GM19467 (cell line): ENCODE results near the gene AFAP1.
"Not testable (repeated sequence)": the region's sequence is repeated elsewhere in the genome, so short reads cannot be mapped to it uniquely, and the experiment has no call there.

Source experiments
- ATAC-seq: cut with Tn5 transposase; IDR thresholded peaks from one replicate; pipeline ENCODE4 v1.9.1; 2021; ENCODE audit warnings: mild to moderate bottlenecking, moderate library complexity; ENCODE audit not compliant: unreplicated experiment

Gene AFAP1

DNA sequence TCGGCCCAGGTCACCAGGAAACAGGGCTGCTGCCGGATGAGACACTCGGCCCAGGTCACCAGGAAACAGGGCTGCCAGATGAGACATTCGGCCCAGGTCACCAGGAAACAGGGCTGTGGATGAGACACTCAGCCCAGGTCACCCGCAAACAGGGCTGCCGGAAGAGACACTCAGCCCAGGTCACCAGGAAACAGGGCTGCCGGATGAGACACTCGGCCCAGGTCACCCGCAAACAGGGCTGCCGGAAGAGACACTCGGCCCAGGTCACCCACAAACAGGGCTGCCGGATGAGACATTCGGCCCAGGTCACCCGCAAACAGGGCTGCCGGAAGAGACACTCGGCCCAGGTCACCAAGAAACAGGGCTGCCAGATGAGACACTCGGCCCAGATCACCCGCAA, 21.5 kb downstream of the AFAP1 start:
- ATAC-seq: not testable (repeated sequence)

DNA sequence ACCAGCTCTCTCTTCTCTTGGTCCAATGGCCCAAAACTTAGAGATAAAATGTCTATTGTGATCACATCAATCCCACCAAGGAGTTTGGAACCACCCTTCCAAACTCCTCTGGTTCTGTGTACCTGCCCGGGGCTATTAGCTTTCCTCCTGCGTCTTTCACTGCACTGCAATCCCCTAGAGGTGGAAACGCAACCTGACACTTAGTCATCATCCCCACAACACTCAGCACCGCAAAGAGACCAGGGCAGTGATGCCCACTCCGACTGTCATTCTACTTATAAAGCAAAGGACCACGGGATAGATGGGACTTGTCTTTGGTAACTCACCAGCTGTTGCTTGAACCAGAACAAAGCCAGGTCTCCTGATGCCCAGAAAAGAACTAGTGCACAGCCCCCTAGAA, 22.0 kb downstream of the AFAP1 start:
- no peak for ATAC-seq

DNA sequence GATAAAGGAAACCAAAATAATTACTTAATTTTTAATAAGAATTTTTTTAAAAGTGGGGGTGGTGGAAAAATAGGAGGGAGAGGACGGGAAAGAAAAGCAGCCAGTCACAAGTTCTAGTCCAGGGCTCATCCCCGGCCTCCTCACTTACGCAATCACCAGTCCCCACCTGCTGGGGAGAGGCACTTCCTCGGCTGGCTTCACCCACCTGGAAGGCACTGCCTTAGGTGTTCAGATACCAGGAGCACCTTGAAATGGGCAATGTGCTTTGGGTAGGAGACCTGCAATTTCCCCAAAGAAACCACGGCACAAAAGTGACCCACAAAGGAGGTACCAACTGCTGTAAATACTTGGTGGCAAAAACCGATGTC, 23.8 kb downstream of the AFAP1 start:
- ATAC-seq: no peak

DNA sequence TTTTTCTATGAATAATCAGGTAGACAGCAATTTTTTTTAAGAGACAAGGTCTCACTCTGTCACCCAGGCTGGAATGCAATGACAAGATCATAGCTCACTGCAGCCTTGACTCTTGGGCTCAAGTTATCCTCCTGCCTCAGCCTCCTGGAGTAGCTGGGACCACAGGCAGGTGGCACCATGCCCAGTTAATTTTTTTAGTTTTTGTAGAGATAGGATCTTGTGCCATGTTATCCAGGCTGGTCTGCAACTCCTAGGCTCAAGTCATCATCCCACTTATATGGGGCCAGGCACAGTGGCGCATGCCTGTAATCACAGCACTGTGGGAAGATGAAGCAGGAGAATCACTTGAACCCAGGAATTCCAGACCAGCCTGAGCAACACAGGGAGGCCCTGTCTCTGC, 26.8 kb downstream of the AFAP1 start:
- no peak for ATAC-seq

DNA sequence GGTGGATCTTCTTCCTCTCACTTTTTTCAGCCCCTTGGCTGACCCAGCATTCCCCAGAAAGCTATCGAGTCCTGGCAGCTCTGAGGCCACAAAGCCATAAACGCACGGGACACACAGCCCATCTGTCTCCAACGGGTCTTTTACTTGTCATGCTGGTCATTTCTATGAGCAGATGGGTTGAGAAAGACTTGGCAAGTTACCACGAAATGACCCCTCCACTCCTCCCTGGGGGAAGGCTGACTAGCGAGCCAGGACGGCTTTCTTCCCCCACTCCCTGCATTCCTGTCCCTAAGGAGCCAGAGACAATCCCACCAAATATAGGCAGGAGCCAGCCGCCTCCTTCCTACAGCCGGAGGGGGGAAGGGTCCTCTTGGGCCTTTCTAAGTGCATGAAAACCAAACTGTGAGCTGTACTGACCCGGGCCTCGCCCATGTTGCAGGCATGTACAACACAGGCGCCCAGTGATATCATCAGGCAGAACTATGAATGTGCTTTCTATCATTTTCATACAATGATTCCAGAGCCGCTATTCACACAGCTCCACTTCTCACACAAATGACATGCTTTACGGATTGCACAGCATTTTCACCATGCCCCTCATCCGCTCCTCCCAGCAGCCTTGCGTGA, 28.6 kb downstream of the AFAP1 start:
- no peak for ATAC-seq

DNA sequence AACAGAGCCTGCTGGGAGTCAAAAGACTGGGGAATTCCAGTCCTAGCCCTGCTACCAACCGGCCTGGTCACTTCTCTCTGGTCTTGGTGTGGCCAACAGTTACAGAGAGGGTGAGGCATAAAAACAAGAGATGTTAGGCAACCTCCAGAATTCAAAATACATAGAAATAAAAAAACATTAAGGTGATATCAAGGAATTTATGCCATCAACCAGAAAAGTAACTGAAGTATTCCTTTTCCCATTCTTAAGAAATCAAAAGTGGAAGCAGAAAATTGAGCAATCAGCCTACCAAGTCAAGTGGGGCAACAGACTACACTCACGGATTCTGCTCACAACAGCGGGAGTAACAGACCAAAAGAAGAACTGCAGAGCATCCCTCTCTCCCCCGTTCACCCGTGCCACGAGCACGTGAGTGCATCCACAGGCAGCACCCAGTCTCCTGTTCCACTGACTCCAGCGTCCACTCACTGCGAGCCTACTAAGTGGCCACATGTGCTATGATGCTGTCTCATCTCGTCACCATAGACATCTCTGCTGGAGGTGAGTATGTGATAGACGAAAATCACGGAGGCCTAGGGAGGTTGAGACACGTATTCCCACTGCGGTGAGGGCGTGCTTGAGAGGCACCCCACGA, 29.3 kb downstream of the AFAP1 start:
- ATAC-seq: no peak

DNA sequence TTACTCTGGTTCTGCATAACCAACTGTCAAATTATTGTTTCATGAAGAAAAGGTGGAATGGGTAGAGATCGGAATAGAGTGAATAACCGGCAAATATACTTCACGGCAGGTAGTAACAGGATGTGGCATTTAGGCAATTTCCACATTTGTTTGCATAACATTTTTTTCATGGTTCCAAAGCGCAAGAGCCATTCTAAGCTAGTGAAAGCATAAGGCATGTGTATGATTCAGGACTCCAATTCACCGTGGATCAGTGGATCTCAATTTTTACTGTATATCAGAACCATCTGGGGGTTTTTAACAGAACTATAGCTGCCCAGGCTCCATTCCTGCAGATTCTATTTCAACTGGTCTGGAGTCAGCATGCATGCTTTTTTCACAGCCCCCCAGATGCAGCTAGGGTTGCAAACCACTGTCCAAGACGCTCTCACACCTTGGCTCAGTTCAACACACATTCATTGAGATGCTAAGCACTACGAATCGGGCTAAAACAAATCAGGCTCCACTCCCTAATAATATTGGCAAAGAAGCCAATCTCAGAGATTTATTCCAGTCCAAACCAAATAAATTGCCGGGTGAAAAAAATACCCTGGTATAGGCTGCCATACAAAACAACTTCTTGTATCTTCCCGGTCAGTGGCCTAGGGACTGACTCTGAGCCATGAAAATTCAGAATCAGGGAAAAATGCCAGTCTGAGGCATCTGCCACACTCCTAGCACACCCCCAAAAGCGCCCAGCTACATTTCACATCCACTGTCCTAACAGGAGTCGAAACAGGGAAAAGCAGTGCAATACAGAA, 30.0 kb downstream of the AFAP1 start:
- ATAC-seq: no peak

DNA sequence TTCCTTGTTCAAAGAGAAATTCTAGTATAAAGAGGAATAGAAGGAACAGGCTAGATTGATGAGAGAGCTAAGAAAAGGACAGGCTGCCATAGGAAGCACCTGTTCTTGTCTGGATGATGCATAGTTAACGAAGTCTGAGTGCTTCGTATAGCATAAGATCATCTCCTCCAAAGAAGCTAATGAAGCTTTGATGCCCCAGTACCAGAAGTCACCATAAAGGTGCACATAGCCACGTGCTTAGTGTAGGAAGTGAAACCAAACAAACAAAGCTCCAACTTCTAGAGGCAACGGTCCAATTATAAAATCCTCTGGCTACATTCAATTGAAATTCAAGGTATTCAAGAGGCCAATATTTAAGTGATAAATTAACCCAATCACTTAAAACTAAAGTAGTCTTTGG, 31.0 kb downstream of the AFAP1 start:
- ATAC-seq: no peak

DNA sequence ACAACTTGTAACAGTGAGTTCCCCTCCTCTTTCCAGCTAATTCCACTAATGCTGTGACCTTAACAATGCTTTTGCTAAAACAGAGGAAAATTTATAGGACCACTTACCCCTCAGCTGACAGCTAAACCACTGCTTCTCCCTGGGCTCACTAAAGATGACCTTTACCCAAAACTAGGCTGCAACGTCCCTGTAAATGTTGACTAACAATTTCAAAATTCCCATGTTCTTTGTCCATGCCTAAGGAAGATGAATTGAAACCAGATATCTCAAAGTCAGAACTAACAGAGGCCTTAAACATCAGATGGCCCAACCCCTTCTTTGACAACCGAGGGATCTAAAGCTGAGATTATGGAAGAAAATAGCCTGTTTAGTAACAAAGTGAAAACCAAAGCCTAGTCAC, 32.5 kb downstream of the AFAP1 start:
- ATAC-seq: no peak

DNA sequence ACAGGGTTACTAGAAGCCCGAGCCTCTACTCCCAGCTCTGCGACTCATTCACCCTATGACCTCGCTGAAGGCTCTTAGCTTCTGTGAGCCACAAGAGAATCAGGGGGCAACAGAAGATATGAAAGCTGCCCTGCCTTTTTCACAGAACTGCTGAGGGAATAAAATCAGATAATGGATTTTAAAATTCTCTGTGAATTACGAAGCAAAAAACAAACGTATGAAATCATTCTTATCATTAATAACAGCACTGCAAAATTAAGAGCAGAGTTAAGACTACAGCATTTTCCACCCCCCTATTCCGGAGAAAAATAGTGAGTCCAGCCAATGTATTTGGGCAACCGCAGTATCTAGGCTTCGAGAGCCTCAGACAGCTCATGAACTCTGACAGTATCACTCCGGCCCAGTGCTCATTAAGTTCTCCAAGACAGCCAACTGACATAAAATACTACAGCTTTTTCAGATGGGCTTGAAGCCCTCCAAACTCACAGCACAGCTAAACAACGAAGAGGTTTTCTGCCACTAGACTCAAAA, 33.4 kb downstream of the AFAP1 start:
- no peak for ATAC-seq

DNA sequence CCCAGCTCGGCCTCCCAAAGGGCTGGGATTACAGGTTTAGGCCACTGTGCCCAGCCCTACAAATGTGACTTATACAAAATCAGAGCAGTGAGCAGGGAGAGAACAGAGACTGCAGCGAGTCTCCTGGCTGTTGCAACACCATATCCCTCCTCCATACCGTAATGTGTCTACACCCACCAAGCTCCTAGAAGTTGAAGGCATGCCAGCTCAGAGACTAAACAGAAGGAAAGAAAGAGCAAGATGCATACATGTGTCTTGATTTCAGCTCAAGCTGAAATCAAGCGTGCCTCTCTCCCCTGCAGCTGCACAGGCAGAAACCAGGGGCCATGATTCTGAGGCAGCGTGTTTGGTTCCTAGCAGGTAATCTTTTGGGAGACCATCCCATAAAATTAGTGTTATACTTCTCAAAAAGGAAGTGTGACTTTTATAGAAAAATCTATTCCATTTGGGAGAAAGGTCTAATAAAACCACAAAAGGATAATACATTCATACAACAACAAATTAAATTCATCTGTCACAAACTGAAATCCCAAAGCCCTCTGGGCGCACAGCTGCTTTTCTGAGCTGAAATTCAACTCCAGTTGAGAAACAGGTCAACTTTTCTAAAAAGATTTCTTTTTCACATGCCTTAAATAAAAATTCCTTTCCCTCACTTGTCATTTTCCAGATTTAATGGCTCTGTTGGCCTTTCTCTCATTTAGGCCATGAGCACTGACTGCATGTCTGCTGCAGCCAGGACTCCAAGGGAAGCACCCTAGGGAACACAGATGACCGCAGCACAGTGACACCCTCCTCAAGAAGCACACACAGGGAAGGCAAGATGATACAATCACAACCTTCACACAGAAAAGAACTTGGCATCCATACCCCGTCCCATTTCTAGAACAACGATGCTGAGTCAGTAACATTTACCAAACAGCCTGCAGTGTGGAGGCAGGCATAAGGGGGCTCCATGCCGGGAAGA, 34.4 kb downstream of the AFAP1 start:
- no peak for ATAC-seq

DNA sequence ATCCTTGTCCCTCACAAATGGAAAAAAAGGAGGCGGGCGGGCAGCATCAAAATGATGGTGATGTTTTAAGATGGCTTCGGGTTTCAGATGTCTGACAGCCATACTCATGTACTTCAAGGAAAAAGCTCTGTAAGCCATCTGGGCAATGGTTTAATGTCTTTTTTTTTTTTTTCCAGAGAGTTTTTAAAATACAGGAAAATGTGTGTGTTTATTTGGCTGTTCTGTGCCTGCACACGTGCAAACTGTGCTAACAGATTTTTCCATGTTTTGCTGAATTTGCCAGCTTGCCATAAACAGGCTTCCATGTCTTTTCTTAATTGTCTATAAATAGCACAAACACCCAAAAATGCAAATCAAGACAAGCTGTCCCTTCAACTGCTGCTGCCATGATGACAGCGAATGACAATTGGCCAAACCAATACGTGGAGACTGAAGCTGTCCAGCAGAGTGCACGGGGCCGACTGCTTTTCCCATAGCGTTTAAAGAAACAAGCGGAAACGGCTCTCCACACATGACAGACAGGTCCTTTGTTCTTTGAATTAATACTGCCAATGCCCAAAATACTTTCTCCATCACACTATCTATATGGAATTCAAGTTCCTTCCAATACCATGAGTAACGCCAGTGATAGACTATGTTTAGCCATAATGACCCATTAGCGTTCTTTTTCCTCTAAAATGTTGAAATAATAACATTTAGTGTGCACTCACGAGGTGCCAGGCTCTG, 35.7 kb downstream of the AFAP1 start:
- ATAC-seq: no peak

DNA sequence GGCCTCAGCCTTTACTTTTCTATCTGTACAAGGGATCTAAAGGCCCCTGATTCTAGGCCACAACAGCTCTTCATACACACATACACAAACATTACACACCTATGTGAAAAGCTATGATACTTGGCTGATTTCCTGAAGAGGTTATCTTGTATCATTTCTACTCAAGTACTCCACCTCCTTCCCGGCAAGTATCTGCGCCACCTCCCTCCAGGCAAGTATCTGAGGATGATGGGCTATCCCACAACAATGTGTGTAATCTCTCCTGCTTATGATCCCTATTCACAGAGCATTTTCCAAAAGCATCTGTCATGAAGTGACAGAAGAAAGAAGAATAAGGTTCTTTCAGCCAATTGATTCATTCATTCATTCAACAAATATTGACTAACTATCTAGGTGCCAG, 36.8 kb downstream of the AFAP1 start:
- no peak for ATAC-seq

DNA sequence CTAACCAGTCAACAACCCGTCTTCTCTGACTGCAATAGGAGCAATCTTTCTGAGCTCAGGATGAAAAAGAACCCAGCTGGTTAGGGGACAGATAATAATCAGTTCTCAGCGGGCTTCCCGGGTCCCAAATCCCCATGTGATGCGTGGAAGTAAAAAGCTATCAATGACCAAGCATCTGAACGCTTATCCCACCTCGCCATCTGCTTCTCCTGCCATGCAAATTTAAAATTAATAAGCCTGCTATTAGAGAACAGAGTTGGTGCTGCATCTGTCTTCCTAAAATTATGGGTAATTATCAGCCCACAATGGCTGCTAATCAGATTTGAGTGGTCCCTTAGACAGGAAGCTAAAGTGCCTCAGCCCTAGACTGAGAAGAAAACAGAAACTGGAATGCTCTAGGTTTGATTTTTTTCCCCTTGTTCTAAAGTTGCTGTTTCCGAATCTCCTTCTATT, 37.5 kb downstream of the AFAP1 start:
- no peak for ATAC-seq

DNA sequence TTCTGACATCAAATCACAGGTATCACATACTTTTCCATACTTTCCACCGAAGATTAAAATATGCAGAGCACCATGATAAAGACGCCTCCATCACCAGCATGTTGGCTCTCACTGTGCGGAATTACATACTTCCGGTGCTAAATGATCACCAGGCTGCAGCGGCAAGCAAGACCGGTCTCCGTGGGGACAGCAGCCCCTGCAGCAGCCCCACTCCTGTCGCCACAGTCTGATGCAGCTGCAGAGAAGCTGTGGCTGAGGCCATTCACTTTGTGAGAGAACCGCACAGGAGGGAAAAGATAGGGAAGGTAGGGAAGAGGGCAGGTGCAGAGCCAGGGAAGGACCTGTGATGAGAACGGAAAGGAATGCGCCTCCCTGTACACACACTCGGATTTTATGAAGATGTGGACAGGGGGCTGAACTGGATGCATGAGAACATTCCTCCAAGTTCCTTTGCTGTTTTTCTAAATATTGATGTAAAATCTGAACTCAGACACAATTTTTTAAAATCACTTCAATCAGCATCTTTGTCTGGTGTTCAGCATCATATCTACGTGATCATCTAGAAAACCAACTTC, 38.3 kb downstream of the AFAP1 start:
- no peak for ATAC-seq

DNA sequence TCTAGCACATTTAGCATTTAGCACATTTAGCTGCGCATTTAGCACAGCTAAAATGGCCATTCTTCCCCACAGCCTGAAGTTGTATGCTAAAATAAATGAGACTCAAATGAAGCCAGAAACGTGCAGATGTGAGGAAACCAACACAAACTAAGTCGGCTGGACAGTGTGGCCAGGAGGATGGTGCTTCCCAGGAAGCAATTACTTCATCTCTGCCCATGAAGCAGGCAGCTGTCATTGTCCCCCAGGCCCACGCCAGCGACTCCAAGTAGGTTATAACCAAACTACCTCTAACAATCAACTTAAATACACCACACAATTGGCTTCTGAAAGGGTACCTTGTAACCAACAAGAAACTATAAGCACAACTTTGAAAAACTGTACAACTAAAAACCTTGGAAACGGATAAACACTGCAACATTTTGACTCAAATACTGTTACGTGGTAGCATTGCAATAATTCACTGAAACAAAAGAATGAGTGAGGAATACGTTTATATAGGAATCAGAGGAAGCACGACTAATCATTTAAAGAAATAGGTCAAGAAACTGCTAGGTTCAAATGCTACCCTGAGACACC, 39.2 kb downstream of the AFAP1 start:
- no peak for ATAC-seq

DNA sequence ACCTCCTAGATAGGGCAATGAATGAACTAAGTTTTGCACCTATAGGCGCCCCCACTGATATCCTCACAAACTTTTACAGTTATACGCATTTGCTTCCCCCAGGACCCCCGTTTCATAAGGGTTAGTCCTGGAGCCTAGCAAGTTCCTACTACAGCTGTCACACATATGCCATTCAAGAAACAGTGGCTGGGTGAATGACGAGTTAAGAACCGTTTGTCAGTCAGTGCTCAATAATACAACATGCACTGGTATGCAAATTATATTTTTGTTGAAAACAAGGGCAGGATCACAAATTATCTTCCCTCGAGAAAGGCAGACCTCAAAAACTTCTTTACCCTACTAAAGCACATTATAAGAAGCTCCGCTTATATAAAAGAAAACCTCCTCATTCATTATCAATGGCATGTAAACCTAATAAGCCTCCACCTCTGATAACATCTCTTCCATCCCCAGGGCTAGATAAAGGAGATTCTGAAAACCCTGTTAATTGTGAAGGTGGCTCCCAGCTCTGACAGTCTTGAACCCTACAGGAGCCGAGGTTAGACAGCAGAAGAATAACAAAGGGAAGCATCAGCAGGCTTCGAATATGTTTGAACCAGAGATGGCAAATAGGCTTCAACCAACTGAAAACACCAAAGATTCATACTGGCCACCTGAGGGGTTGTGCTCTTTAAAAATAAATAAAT, 40.3 kb downstream of the AFAP1 start:
- no peak for ATAC-seq

DNA sequence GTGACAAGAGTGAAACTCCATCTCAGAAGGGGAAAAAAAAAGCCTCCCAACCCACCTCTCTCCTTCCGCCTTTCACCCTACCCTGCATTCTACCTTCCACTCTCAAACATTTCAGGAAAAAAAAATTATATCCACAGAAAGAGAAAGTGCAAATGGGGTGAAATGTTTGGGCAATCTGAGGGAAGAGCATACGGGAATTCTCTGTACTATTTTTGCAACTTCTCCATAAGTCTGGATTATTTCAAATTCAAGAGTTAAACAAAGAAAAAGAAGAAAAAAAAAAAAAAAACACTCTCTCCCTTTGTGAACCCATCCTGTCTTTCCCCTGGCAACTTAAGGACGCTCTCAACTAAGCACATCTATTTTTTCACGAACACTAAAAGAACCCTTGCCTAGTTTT, 41.3 kb downstream of the AFAP1 start:
- ATAC-seq: no peak

DNA sequence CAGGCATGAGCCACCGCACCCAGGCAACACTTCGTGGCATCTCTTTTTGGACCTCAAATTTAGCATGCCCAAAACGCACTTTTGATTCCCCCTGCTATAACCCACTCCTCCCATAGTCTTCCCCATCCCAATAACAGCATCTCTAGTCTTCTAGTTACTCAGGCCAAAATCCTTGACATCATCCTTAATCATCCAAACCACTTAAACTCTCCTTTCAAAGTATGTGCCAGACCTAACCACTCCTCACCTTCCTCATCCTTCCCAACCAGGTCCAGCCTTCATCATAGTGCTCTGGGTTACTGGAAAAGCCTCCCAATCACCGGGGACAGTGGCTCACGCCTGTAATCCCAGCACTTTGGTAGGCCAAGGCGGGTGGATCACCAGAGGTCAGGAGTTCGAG, 41.9 kb downstream of the AFAP1 start:
- no peak for ATAC-seq
